ENCODE data around the gene SERPINA4.

- TF ChIP-seq CTCF (IDR thresholded peaks at IDR 0.05) (no peak), POLR2AphosphoS5 (IDR thresholded peaks at IDR 0.05) (no peak), POLR2A (IDR thresholded peaks at IDR 0.05) (no peak), EP300 (IDR thresholded peaks at IDR 0.05; ENCODE audit: low read depth) (no peak)
Observed at GRCh38 chr14:94545131-94545841, 16.0 kb upstream of the SERPINA4 start.

Measured in transverse colon (tissue), 4 donors.